Transverse colon (tissue), 4 donors: ENCODE data around the gene TMEM43.

Experiments used
- EP300 ChIP-seq: sonication (generic); formaldehyde crosslinking; IDR thresholded peaks from one replicate; pipeline ENCODE4 v1.6.1; 2017; ENCODE audit warnings: antibody characterized with exemption, low read depth
- POLR2A ChIP-seq: fragments of 450-650 bp; IDR thresholded peaks from one replicate; pipeline ENCODE4 v1.6.1; 2016; ENCODE audit warnings: antibody characterized with exemption, mild to moderate bottlenecking, moderate library complexity
- POLR2AphosphoS5 ChIP-seq, 3 donors: sonication (generic); formaldehyde crosslinking; IDR thresholded peaks; one replicate each; pipeline ENCODE4 v1.6.1; 2016; ENCODE audit warnings: antibody characterized with exemption in 3 of 3
- TF ChIP-seq, protein P1 (sequence below), 5 experiments: fragments of 200-600 bp in 3 of 5; fragments of 450-650 bp in 2 of 5; sonication (generic) in 3 of 5; IDR thresholded peaks; 1 replicate in 2 of 5; 2 replicates in 3 of 5; pipeline ENCODE4 v1.5.1; 2016 to 2017; ENCODE audit warnings: antibody characterized with exemption in 5 of 5, inconsistent platforms in 3 of 5, mild to moderate bottlenecking in 2 of 5, moderate library complexity in 1 of 5

DNA sequence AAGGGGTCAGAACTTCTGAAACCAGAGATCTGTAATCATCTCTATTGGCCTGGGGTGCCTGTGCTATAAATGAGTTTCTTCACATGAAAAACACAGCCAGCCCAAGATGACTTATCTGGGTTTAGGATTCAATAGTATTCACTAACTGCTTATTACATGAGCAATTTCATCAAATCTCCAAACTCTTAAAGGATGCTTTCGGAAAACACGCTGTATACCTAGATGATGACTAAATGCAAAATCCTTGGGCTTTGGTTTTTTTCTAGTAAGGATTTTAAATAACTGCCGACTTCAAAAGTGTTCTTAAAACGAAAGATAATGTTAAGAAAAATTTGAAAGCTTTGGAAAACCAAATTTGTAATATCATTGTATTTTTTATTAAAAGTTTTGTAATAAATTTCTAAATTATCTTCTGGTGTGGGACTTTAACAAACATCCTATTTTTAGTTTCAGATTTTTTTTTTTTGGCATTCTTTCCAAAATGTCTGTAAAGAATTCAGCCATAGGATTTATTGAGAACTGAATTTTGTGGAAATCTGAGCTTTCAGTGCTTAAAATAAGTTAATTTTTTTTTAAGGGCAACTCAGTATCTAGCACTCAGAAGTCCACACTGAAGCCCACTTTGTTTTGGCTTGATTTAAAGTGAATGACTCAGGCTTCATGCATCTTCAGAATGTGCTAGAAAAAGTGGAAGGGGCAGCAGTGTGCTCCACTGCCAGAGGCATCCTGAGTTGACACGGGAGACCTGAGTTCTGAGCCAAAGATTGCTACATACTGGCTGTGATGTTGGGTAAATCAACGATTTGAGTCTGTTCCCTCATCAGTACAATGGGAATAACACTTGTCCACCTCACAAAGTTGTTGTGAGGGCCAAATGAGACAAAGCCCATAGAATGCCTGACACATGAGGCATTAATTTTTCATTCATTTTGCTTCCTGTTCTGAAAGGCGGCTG lies 18.7 kb downstream of the TMEM43 start:
- TF ChIP-seq, protein P1, sequence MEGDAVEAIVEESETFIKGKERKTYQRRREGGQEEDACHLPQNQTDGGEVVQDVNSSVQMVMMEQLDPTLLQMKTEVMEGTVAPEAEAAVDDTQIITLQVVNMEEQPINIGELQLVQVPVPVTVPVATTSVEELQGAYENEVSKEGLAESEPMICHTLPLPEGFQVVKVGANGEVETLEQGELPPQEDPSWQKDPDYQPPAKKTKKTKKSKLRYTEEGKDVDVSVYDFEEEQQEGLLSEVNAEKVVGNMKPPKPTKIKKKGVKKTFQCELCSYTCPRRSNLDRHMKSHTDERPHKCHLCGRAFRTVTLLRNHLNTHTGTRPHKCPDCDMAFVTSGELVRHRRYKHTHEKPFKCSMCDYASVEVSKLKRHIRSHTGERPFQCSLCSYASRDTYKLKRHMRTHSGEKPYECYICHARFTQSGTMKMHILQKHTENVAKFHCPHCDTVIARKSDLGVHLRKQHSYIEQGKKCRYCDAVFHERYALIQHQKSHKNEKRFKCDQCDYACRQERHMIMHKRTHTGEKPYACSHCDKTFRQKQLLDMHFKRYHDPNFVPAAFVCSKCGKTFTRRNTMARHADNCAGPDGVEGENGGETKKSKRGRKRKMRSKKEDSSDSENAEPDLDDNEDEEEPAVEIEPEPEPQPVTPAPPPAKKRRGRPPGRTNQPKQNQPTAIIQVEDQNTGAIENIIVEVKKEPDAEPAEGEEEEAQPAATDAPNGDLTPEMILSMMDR (IDR thresholded peaks at IDR 0.05): no peak
- TF ChIP-seq EP300 (no peak), POLR2AphosphoS5 (IDR thresholded peaks at IDR 0.05) (peak; percentile 51 to 75 (median 72)), POLR2A (no peak)
